ENCODE results near the gene TMEM45B. TPM values are rescaled to one million over a fixed set of nuclear protein-coding genes. Genes with fewer than 3 reads are reported as not detected.
"Not testable (repeated sequence)": the region's sequence is repeated elsewhere in the genome, so short reads cannot be mapped to it uniquely, and the experiment has no call there.

The TMEM45B gene
- total RNA-seq, 4 donors from 2014 or later: 0.47 to 3.9 TPM; not detected in 2

DNA sequence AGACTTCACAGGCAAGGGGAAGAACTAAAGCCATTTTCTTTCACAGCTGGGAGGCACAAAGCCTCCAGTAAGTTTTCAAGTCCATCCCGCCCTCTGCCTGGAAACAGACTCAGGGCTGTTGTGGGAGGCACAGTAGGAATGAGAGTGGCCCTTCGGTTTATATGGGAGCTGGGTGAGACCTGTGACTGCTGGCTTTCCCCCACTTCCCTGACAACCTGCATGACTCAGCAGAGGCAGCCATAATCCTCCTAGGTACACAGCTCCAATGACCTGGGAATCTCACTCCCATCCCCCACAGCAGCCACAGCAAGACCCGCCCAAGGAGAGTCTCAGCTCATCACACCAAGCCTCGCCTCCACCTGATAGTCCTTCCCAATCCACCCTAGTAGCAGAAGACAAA lies 12.1 kb upstream of the TMEM45B start:
- H3K27me3 ChIP-seq: peaks cover 12% of the 10 kb centered on the region
- H3K4me1 ChIP-seq: no peaks in the 10 kb centered on the region
- ATAC-seq: no peak
- no peak for TF ChIP-seq POLR2AphosphoS5 (IDR thresholded peaks at IDR 0.05)
- TF ChIP-seq POLR2A (IDR thresholded peaks at IDR 0.05): no peak
- TF ChIP-seq EP300 (IDR thresholded peaks at IDR 0.05): no peak
- TF ChIP-seq, protein P1, sequence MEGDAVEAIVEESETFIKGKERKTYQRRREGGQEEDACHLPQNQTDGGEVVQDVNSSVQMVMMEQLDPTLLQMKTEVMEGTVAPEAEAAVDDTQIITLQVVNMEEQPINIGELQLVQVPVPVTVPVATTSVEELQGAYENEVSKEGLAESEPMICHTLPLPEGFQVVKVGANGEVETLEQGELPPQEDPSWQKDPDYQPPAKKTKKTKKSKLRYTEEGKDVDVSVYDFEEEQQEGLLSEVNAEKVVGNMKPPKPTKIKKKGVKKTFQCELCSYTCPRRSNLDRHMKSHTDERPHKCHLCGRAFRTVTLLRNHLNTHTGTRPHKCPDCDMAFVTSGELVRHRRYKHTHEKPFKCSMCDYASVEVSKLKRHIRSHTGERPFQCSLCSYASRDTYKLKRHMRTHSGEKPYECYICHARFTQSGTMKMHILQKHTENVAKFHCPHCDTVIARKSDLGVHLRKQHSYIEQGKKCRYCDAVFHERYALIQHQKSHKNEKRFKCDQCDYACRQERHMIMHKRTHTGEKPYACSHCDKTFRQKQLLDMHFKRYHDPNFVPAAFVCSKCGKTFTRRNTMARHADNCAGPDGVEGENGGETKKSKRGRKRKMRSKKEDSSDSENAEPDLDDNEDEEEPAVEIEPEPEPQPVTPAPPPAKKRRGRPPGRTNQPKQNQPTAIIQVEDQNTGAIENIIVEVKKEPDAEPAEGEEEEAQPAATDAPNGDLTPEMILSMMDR (IDR thresholded peaks at IDR 0.05): no peak
- 80% methylated on average over 1 of the region's 4 CpGs; no CpG with 5 or more reads in 1 of the 2 donors for WGBS, 2 donors (ENCODE audit: low coverage in 1 of 2)
- no peaks in the 10 kb centered on the region for H3K36me3 ChIP-seq
- peaks cover 0 to 11% (median 0%) of the 10 kb centered on the region in 3 donors for H3K9me3 ChIP-seq
- H3K27ac ChIP-seq: no peak overlapping the region
- no peak overlapping the region for H3K4me3 ChIP-seq

DNA sequence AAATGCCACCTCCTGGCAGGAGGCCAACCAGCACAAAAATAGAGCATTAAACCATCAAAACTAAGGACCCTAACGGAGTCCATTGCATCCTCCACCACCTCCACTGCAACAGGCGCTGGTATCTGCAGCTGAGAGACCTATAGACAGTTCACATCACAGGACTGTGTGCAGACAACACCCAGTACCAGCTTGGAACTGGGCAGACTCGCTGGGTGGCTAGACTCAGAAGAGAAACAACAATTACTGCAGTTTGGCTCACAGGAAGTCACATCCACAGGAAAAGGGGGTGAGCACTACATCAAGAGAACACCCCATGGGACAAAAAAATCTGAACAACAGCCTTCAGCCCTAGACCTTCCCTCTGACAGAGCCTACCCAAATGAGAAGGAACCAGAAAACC lies 11.6 kb upstream of the TMEM45B start:
- no peak for TF ChIP-seq POLR2AphosphoS5 (IDR thresholded peaks at IDR 0.05)
- TF ChIP-seq POLR2A (IDR thresholded peaks at IDR 0.05): no peak
- TF ChIP-seq EP300 (IDR thresholded peaks at IDR 0.05): no peak
- TF ChIP-seq, protein P1 (IDR thresholded peaks at IDR 0.05): no peak
- peaks cover 12% of the 10 kb centered on the region for H3K27me3 ChIP-seq
- WGBS, 2 donors (ENCODE audit: low coverage in 1 of 2): 60 to 90% methylated on average over 1 to 2 of the region's 3 CpGs

DNA sequence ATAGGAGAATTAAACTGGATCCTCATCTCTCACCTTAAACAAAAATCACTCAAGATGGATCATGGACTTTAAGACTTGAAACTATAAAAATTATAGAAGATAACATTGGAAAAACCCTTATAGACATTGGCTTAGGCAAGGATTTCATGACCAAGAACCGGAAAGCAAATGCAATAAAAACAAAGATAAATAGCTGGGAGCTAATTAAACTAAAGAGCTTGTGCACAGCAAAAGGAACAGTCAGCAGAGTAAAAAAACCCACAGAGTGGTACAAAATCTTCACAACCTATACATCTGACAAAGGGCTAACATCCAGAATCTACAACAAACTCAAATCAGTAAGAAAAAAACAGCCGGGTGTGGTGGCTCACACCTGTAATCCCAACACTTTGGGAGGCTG lies 7.4 kb upstream of the TMEM45B start:
- not testable (repeated sequence) for H3K36me3 ChIP-seq, H3K9me3 ChIP-seq, ATAC-seq, H3K27ac ChIP-seq, H3K4me3 ChIP-seq, H3K27me3 ChIP-seq, H3K4me1 ChIP-seq
- WGBS, 2 donors (ENCODE audit: low coverage in 1 of 2): 83 to 89% methylated on average over 1 to 2 of the region's 2 CpGs

More for the DNA sequence above, 11.6 kb upstream of the TMEM45B start:
- no peak for ATAC-seq
- H3K36me3 ChIP-seq: no peaks in the 10 kb centered on the region
- no peaks in the 10 kb centered on the region for H3K4me1 ChIP-seq
- H3K4me3 ChIP-seq: no peak overlapping the region
- H3K9me3 ChIP-seq: peaks cover 0 to 11% (median 0%) of the 10 kb centered on the region in 3 donors
- no peak overlapping the region for H3K27ac ChIP-seq

DNA sequence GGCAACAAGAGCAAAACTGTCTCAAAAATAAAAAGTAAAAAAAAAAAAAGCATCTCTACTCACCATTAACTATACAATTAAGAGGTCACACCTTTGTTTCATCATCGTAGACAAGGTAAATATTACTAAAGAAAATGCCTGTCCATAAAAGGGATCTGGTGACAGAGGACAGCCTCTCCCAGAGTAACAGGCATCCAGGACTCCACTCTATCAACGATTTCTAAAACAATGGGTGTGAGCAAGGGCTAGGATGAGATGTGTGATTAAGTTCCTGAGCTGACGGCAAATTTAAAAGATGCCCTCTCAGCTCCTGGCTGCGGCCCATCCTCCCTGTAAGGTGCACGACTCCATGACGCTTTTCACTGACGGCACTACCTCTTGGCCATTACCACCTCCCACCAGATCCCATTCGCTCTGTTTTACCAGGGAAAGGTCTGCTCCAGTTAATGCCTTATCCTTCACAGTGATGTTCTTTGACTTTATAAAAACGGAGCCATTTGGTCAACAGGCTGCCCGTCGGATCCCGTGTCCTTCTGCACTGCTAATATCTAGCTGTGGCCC lies 2.3 kb upstream of the TMEM45B start:
- 79 to 89% methylated on average over 6 to 11 of the region's 12 CpGs for WGBS, 2 donors (ENCODE audit: low coverage in 1 of 2)
- H3K4me1 ChIP-seq: peaks cover 0 to 8% (median 0%) of the 10 kb centered on the region in 3 donors
- no peak overlapping the region for H3K27ac ChIP-seq
- no peak for TF ChIP-seq EP300 (IDR thresholded peaks at IDR 0.05)
- ATAC-seq: no peak
- H3K4me3 ChIP-seq: no peak overlapping the region
- peaks cover 52% of the 10 kb centered on the region for H3K27me3 ChIP-seq
- no peaks in the 10 kb centered on the region for H3K9me3 ChIP-seq
- no peaks in the 10 kb centered on the region for H3K36me3 ChIP-seq

DNA sequence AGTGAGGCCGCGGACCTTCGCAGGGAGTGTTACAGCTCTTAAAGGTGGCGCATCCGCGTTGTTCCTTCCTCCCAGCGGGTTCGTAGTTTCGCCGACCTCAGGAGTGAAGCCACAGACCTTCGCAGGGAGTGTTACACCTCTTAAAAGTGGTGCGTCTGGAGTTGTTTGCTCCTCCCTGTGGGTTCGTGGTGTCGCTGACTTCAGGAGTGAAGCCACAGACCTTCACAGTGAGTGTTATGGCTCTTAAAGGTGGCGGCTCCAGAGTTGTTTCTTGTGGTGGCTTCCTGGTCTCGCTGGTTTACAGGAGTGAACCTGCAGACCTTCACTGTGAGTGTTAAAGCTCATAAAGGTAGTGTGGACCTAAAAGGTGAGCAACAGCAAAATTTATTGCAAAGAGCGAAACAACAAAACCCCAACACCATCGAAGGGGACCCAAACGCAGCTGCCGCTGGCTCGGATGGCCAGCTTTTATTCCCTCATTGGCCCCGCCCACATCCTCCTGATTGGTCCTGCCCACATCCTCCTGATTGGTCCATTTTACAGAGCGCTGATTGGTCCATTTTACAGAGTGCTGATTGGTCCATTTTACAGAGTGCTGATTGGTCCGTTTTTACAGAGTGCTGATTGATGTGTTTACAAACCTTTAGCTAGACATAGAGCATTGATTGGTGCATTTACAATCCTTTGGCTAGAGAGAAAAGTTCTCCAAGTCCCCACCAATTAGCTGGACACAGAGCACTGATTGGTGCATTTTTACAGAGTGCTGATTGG lies 1.2 kb upstream of the TMEM45B start:
- TF ChIP-seq POLR2AphosphoS5 (IDR thresholded peaks at IDR 0.05) (no peak), POLR2A (IDR thresholded peaks at IDR 0.05) (no peak), EP300 (IDR thresholded peaks at IDR 0.05) (no peak)
- TF ChIP-seq, protein P1 (IDR thresholded peaks at IDR 0.05): no peak
- no peak for ATAC-seq

More for the DNA sequence above, 1.2 kb upstream of the TMEM45B start:
- Histone ChIP-seq H3K4me3 (no peak overlapping the region), H3K4me1 (peaks cover 0 to 8% (median 0%) of the 10 kb centered on the region in 3 donors), H3K27me3 (peaks cover 62% of the 10 kb centered on the region), H3K27ac (no peak overlapping the region), H3K36me3 (no peaks in the 10 kb centered on the region), H3K9me3 (no peaks in the 10 kb centered on the region)
- 86 to 88% methylated on average over 6 to 14 of the region's 24 CpGs for WGBS, 2 donors (ENCODE audit: low coverage in 1 of 2)

Data from gastroesophageal sphincter (tissue), 4 donors.